MM.1S (cell line): ENCODE results near the gene ALAS1.

Source experiments
- DNase-seq: peaks from one replicate; pipeline ENCODE4 v3.0.0-alpha.2; 2015
- H2AFZ ChIP-seq: fragments of 300-600 bp; sonication (generic); 2 replicates; pipeline ENCODE4 v1.6.0; 2016; ENCODE audit warnings: antibody characterized with exemption, low read length
- H3F3A ChIP-seq: fragments of 300-600 bp; sonication (generic); 2 replicates; pipeline ENCODE4 v1.6.1; 2016; ENCODE audit warnings: mild to moderate bottlenecking, antibody characterized with exemption, low read length, moderate library complexity, mixed read lengths; ENCODE audit not compliant: insufficient read depth
- H3K27ac ChIP-seq: fragments of 300-600 bp; sonication (generic); 2 replicates; pipeline ENCODE4 v1.5.1; 2016; ENCODE audit warnings: mild to moderate bottlenecking, low read length
- H3K27me3 ChIP-seq: fragments of 300-600 bp; sonication (generic); replicated peaks from 2 replicates; pipeline ENCODE4 v1.6.0; 2016; ENCODE audit warnings: low read length; ENCODE audit not compliant: insufficient read depth
- H3K36me3 ChIP-seq: fragments of 300-600 bp; sonication (generic); replicated peaks from 2 replicates; pipeline ENCODE4 v1.6.1; 2016; ENCODE audit warnings: mild to moderate bottlenecking, low read length, mixed read lengths; ENCODE audit not compliant: insufficient read depth
- H3K4me1 ChIP-seq: fragments of 300-600 bp; sonication (generic); 2 replicates; pipeline ENCODE4 v1.6.1; 2016; ENCODE audit warnings: low read length, mixed read lengths
- H3K4me2 ChIP-seq: fragments of 300-600 bp; sonication (generic); 2 replicates; pipeline ENCODE4 v1.6.0; 2016; ENCODE audit warnings: low read depth, low read length
- H3K4me3 ChIP-seq: fragments of 300-600 bp; sonication (generic); 2 replicates; pipeline ENCODE4 v1.5.1; 2016; ENCODE audit warnings: low read length, mixed read lengths
- H3K79me2 ChIP-seq: fragments of 300-600 bp; sonication (generic); 2 replicates; pipeline ENCODE4 v1.6.1; 2016; ENCODE audit warnings: mixed run types, low read length, mixed read lengths
- H3K9ac ChIP-seq: fragments of 300-600 bp; sonication (generic); 2 replicates; pipeline ENCODE4 v1.6.1; 2016; ENCODE audit warnings: low read length, mixed read lengths
- H3K9me2 ChIP-seq: fragments of 300-600 bp; sonication (generic); replicated peaks from 2 replicates; pipeline ENCODE4 v1.6.1; 2016; ENCODE audit warnings: mild to moderate bottlenecking, low read length, mixed read lengths; ENCODE audit not compliant: insufficient read depth
- H3K9me3 ChIP-seq: fragments of 300-600 bp; sonication (generic); replicated peaks from 2 replicates; pipeline ENCODE4 v1.6.1; 2016; ENCODE audit warnings: mild to moderate bottlenecking, low read length, mixed read lengths; ENCODE audit not compliant: insufficient read depth
- H4K20me1 ChIP-seq: fragments of 300-600 bp; sonication (generic); 2 replicates; pipeline ENCODE4 v1.6.1; 2016; ENCODE audit warnings: mild to moderate bottlenecking, low read length, moderate library complexity, mixed read lengths; ENCODE audit not compliant: insufficient read depth
- EZH2 ChIP-seq: fragments of 300-600 bp; sonication (generic); optimal IDR thresholded peaks from 2 replicates; pipeline ENCODE3; 2017; ENCODE audit warnings: low read depth, mild to moderate bottlenecking, antibody characterized with exemption, low read length, mixed read lengths
- EZH2phosphoT487 ChIP-seq: fragments of 300-600 bp; sonication (generic); IDR thresholded peaks from 2 replicates; pipeline ENCODE4 v1.6.1; 2018; ENCODE audit warnings: antibody characterized with exemption, low read length
- TF ChIP-seq, protein P1 (sequence below): fragments of 300-600 bp; sonication (generic); IDR thresholded peaks from 2 replicates; pipeline ENCODE4 v1.5.1; 2016; ENCODE audit warnings: antibody characterized with exemption, low read length, mixed read lengths

The ALAS1 gene

DNA sequence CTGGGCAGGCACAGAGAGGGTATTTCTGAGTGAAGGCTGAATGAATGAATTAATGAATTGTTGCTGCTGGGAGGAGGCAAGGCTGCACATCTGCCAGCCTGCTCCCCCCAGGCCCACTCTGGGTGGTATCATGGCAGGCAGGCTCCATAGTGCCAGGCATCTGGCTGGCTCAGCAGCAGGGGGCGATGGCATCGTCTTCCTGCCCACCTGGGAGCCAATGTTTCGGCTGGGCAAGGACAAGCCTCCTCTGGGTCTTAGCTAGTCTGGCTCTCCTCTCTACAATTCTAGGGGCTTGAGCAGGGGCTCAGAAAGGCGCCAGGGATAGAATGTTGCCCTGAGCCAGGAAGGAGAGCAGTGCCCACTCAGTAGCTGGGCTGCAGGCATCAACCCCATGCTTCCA is 29.2 kb downstream of the ALAS1 start:
- TF ChIP-seq EZH2, result no peak
- peaks cover 17% of the 10 kb centered on the region for H3K4me1 ChIP-seq
- no peak overlapping the region for H2AFZ ChIP-seq
- no peaks in the 10 kb centered on the region for H3K36me3 ChIP-seq
- no peaks in the 10 kb centered on the region for H4K20me1 ChIP-seq
- no peak overlapping the region for H3K4me2 ChIP-seq
- peaks cover 2% of the 10 kb centered on the region; the same call in 1 of the 2 replicates for H3F3A ChIP-seq
- H3K9me3 ChIP-seq, result no peaks in the 10 kb centered on the region
- DNase-seq, result no peak
- no peaks in the 10 kb centered on the region for H3K79me2 ChIP-seq
- no peak overlapping the region for H3K9ac ChIP-seq
- H3K9me2 ChIP-seq, result no peaks in the 10 kb centered on the region
- H3K27me3 ChIP-seq, result no peaks in the 10 kb centered on the region
- no peak overlapping the region for H3K27ac ChIP-seq
- H3K4me3 ChIP-seq, result no peak overlapping the region

DNA sequence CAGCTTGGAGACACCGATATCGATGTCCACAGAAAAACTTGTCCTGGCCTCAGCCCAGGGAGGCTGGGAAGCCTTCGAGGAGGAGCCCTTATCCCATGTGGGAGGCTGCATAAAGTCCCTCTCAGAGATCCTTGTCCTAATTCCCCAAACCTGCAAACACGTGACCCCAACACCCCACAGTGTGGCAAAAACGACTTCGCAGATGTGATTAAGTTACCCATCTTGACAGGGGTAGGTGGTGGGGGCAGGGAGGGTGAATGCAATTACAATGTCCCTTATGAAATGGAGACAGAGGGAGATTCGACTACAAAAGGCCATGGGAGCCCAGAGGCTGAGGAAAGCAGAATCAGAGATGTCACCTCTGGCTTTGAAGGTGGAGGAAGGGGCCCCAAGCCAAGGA is 29.8 kb downstream of the ALAS1 start:
- no peaks in the 10 kb centered on the region for H4K20me1 ChIP-seq
- no peak overlapping the region for H3K4me3 ChIP-seq
- no peaks in the 10 kb centered on the region for H3K9me3 ChIP-seq
- H3K4me1 ChIP-seq, result peaks cover 17% of the 10 kb centered on the region
- no peaks in the 10 kb centered on the region for H3K36me3 ChIP-seq
- no peak overlapping the region for H3K27ac ChIP-seq
- H3K27me3 ChIP-seq, result no peaks in the 10 kb centered on the region
- no peak overlapping the region for H3K9ac ChIP-seq
- no peak for TF ChIP-seq EZH2
- no peak for TF ChIP-seq EZH2phosphoT487
- TF ChIP-seq, protein P1, sequence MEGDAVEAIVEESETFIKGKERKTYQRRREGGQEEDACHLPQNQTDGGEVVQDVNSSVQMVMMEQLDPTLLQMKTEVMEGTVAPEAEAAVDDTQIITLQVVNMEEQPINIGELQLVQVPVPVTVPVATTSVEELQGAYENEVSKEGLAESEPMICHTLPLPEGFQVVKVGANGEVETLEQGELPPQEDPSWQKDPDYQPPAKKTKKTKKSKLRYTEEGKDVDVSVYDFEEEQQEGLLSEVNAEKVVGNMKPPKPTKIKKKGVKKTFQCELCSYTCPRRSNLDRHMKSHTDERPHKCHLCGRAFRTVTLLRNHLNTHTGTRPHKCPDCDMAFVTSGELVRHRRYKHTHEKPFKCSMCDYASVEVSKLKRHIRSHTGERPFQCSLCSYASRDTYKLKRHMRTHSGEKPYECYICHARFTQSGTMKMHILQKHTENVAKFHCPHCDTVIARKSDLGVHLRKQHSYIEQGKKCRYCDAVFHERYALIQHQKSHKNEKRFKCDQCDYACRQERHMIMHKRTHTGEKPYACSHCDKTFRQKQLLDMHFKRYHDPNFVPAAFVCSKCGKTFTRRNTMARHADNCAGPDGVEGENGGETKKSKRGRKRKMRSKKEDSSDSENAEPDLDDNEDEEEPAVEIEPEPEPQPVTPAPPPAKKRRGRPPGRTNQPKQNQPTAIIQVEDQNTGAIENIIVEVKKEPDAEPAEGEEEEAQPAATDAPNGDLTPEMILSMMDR, result no peak
- peaks cover 2% of the 10 kb centered on the region; the same call in 1 of the 2 replicates for H3F3A ChIP-seq
- no peak overlapping the region for H2AFZ ChIP-seq
- H3K4me2 ChIP-seq, result no peak overlapping the region
- no peak for DNase-seq
- 0 out of 2 replicates have a peak, but pooled peaks cover 3% of the 10 kb centered on the region for H3K79me2 ChIP-seq
- H3K9me2 ChIP-seq, result no peaks in the 10 kb centered on the region

DNA sequence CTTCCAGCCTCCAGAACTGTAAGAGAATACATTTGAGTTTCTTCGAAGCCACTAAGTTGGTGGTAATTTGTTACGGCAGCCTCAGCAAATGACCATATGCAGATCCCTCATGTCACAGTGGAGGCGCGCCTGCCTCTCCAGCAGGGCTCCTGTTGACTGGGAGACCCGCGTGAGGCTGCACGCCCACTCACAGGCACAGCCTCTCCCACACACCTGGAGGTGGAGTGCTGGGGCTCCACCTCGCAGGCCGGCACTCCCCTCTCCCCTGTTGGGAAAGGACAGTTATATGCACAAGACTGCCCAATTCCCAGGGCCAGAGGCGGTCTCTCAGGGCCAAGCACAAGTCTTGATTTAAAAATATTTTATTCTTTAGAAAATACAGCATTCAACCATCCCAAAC is 30.3 kb downstream of the ALAS1 start:
- no peaks in the 10 kb centered on the region for H3K9me3 ChIP-seq
- H4K20me1 ChIP-seq, result no peaks in the 10 kb centered on the region
- no peaks in the 10 kb centered on the region for H3K9me2 ChIP-seq
- DNase-seq, result no peak
- peaks cover 17% of the 10 kb centered on the region for H3K4me1 ChIP-seq
- H3K36me3 ChIP-seq, result no peaks in the 10 kb centered on the region
- H3K27ac ChIP-seq, result no peak overlapping the region
- H3K79me2 ChIP-seq, result 0 out of 2 replicates have a peak, but pooled peaks cover 3% of the 10 kb centered on the region
- no peak overlapping the region for H3K4me2 ChIP-seq
- H2AFZ ChIP-seq, result no peak overlapping the region
- peaks cover 2% of the 10 kb centered on the region; the same call in 1 of the 2 replicates for H3F3A ChIP-seq
- H3K4me3 ChIP-seq, result no peak overlapping the region
- no peaks in the 10 kb centered on the region for H3K27me3 ChIP-seq
- TF ChIP-seq, protein P1, result no peak
- TF ChIP-seq EZH2 (no peak), EZH2phosphoT487 (no peak)
- H3K9ac ChIP-seq, result no peak overlapping the region

DNA sequence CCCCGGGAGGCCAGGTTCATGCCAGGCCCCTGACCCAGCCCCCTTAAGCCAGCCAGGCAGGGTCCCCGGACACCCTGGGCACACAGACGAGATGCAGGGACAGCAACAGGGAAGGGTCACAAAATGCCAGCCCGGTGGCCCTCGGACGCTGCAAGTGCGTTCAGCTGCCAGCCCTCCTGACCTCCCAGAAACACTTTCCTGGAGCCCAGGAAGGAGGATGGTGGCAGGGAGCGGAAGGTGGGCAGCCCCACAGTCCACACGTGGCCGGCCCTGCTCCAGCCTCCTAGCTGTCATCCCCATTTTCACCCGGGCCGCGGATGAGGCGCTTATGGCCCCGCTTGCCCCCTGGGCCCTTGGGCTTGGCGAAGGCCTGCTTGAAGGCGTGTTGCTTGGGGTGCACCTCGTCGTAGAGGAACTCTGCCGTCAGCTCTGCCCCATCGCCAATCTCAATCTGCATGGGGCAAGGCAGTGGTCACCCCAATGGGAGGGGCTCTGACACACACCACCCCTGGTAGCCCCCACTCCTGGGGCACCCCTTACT is 30.9 kb downstream of the ALAS1 start:
- no peak overlapping the region for H3K4me2 ChIP-seq
- no peak overlapping the region for H3K4me3 ChIP-seq
- H3K9me2 ChIP-seq, result no peaks in the 10 kb centered on the region
- TF ChIP-seq EZH2 (no peak), EZH2phosphoT487 (no peak)
- TF ChIP-seq, protein P1, result no peak
- H2AFZ ChIP-seq, result no peak overlapping the region
- no peak overlapping the region for H3K27ac ChIP-seq
- no peak overlapping the region for H3K9ac ChIP-seq
- peaks cover 17% of the 10 kb centered on the region for H3K4me1 ChIP-seq
- no peaks in the 10 kb centered on the region for H3K9me3 ChIP-seq
- H3K79me2 ChIP-seq, result 0 out of 2 replicates have a peak, but pooled peaks cover 3% of the 10 kb centered on the region
- no peaks in the 10 kb centered on the region for H4K20me1 ChIP-seq
- H3F3A ChIP-seq, result peaks cover 2% of the 10 kb centered on the region; the same call in 1 of the 2 replicates
- no peaks in the 10 kb centered on the region for H3K27me3 ChIP-seq
- no peaks in the 10 kb centered on the region for H3K36me3 ChIP-seq
- no peak for DNase-seq
